Subcutaneous abdominal adipose tissue (tissue), 5 donors: ENCODE measurements around the gene TACC3.

ENCODE experiments used
- H3K27ac ChIP-seq: one replicate; pipeline ENCODE4 v1.7.0; 2013; ENCODE audit warnings: low read depth, mild to moderate bottlenecking, inconsistent platforms, low read length, moderate library complexity
- H3K27me3 ChIP-seq, 5 donors: one replicate each; pipeline ENCODE4 v1.7.0; 2013; ENCODE audit warnings: low read length in 5 of 5, inconsistent platforms in 1 of 5; ENCODE audit not compliant: control insufficient read depth in 5 of 5, insufficient read depth in 4 of 5
- H3K36me3 ChIP-seq, 5 donors: one replicate each; pipeline ENCODE4 v1.7.0; 2013; ENCODE audit warnings: low read length in 5 of 5; ENCODE audit not compliant: control insufficient read depth in 5 of 5, insufficient read depth in 5 of 5
- H3K4me1 ChIP-seq, 5 donors: one replicate each; pipeline ENCODE4 v1.7.0; 2013; ENCODE audit warnings: low read length in 5 of 5, mild to moderate bottlenecking in 3 of 5, moderate library complexity in 1 of 5; ENCODE audit not compliant: control insufficient read depth in 5 of 5, insufficient read depth in 5 of 5
- H3K4me3 ChIP-seq, 5 donors: one replicate each; pipeline ENCODE4 v1.7.0; 2013; ENCODE audit warnings: low read length in 5 of 5, low read depth in 1 of 5
- H3K9ac ChIP-seq, 5 donors: one replicate each; pipeline ENCODE4 v1.7.0; 2013; ENCODE audit warnings: low read length in 5 of 5, mild to moderate bottlenecking in 4 of 5, moderate library complexity in 3 of 5
- H3K9me3 ChIP-seq, 5 donors: one replicate each; pipeline ENCODE4 v1.7.0; 2013; ENCODE audit warnings: low read length in 5 of 5; ENCODE audit not compliant: control insufficient read depth in 5 of 5
- donor health status: healthy.
- donor health status: healthy.
- donor health status: healthy.
- donor health status: healthy.
- donor health status: healthy.

The TACC3 gene

GRCh38 chr4:1732911-1733310 is 11.6 kb downstream of the TACC3 start:
- peaks cover 5 to 69% (median 47%) of the 10 kb centered on the region in 5 donors for H3K36me3 ChIP-seq
- peaks cover 0 to 20% (median 18%) of the 10 kb centered on the region in 5 donors for H3K4me1 ChIP-seq
- no peak overlapping the region for H3K9ac ChIP-seq

GRCh38 chr4:1735215-1735614 is 13.9 kb downstream of the TACC3 start:
- H3K27me3 ChIP-seq = no peaks in the 10 kb centered on the region
- peaks cover 0 to 3% (median 0%) of the 10 kb centered on the region in 5 donors for H3K4me1 ChIP-seq
- no peak overlapping the region for H3K27ac ChIP-seq
- no peak overlapping the region for H3K9ac ChIP-seq
- H3K9me3 ChIP-seq = peaks cover 4 to 14% (median 10%) of the 10 kb centered on the region in 5 donors
- H3K4me3 ChIP-seq = no peak overlapping the region
- H3K36me3 ChIP-seq = peaks cover 5 to 74% (median 48%) of the 10 kb centered on the region in 5 donors

More at GRCh38 chr4:1732911-1733310, 11.6 kb downstream of the TACC3 start:
- no peak overlapping the region for H3K4me3 ChIP-seq
- H3K9me3 ChIP-seq = peaks cover 0 to 10% (median 3%) of the 10 kb centered on the region in 5 donors
- H3K27me3 ChIP-seq = no peaks in the 10 kb centered on the region
- H3K27ac ChIP-seq = no peak overlapping the region

- Histone ChIP-seq H3K9me3 (peaks cover 4 to 14% (median 10%) of the 10 kb centered on the region in 5 donors), H3K9ac (no peak overlapping the region), H3K4me3 (no peak overlapping the region), H3K27me3 (no peaks in the 10 kb centered on the region), H3K4me1 (peaks cover 0 to 11% (median 0%) of the 10 kb centered on the region in 5 donors), H3K36me3 (peaks cover 2 to 79% (median 47%) of the 10 kb centered on the region in 5 donors), H3K27ac (no peak overlapping the region)
Measured at GRCh38 chr4:1736812-1737211, 15.5 kb downstream of the TACC3 start.

GRCh38 chr4:1737666-1738065 is 16.3 kb downstream of the TACC3 start:
- Histone ChIP-seq H3K27ac (no peak overlapping the region), H3K36me3 (peaks cover 0 to 78% (median 47%) of the 10 kb centered on the region in 5 donors), H3K4me1 (peaks cover 0 to 11% (median 0%) of the 10 kb centered on the region in 5 donors), H3K27me3 (no peaks in the 10 kb centered on the region), H3K4me3 (no peak overlapping the region), H3K9ac (no peak overlapping the region), H3K9me3 (peaks cover 4 to 14% (median 10%) of the 10 kb centered on the region in 5 donors)

- Histone ChIP-seq H3K4me1 (peaks cover 0 to 11% (median 0%) of the 10 kb centered on the region in 5 donors), H3K4me3 (no peak overlapping the region), H3K27me3 (no peaks in the 10 kb centered on the region), H3K36me3 (peaks cover 0 to 76% (median 44%) of the 10 kb centered on the region in 5 donors), H3K9ac (no peak overlapping the region), H3K27ac (no peak overlapping the region), H3K9me3 (peaks cover 4 to 14% (median 10%) of the 10 kb centered on the region in 5 donors)
Measured at GRCh38 chr4:1738410-1738809, 17.1 kb downstream of the TACC3 start.

- Histone ChIP-seq H3K4me3 (no peak overlapping the region), H3K4me1 (peaks cover 0 to 11% (median 0%) of the 10 kb centered on the region in 5 donors), H3K9me3 (peaks cover 4 to 14% (median 10%) of the 10 kb centered on the region in 5 donors), H3K27me3 (no peaks in the 10 kb centered on the region), H3K36me3 (peaks cover 0 to 82% (median 51%) of the 10 kb centered on the region in 5 donors), H3K27ac (no peak overlapping the region), H3K9ac (no peak overlapping the region)
Measured at GRCh38 chr4:1739358-1739757, 18.0 kb downstream of the TACC3 start.

- Histone ChIP-seq H3K9me3 (peaks cover 4 to 14% (median 10%) of the 10 kb centered on the region in 5 donors), H3K9ac (no peak overlapping the region), H3K4me3 (no peak overlapping the region), H3K4me1 (peaks cover 0 to 11% (median 0%) of the 10 kb centered on the region in 5 donors), H3K36me3 (peaks cover 0 to 83% (median 50%) of the 10 kb centered on the region in 5 donors), H3K27ac (no peak overlapping the region), H3K27me3 (no peaks in the 10 kb centered on the region)
Measured at GRCh38 chr4:1740021-1740545, 18.8 kb downstream of the TACC3 start.

- Histone ChIP-seq H3K4me1 (peaks cover 0 to 11% (median 0%) of the 10 kb centered on the region in 5 donors), H3K27me3 (no peaks in the 10 kb centered on the region), H3K27ac (no peak overlapping the region), H3K9ac (no peak overlapping the region), H3K4me3 (no peak overlapping the region), H3K9me3 (peaks cover 4 to 14% (median 10%) of the 10 kb centered on the region in 5 donors), H3K36me3 (peaks cover 0 to 75% (median 44%) of the 10 kb centered on the region in 5 donors)
Measured at GRCh38 chr4:1741208-1741607, 19.9 kb downstream of the TACC3 start.

GRCh38 chr4:1743551-1743950 is 22.2 kb downstream of the TACC3 start:
- Histone ChIP-seq H3K9me3 (peaks cover 0 to 2% (median 2%) of the 10 kb centered on the region in 5 donors), H3K4me3 (no peak overlapping the region), H3K27ac (no peak overlapping the region), H3K27me3 (peaks cover 0 to 10% (median 3%) of the 10 kb centered on the region in 5 donors), H3K9ac (no peak overlapping the region), H3K36me3 (peaks cover 0 to 52% (median 28%) of the 10 kb centered on the region in 5 donors), H3K4me1 (peaks cover 0 to 15% (median 4%) of the 10 kb centered on the region in 5 donors)

- peaks cover 0 to 2% (median 0%) of the 10 kb centered on the region in 5 donors for H3K9me3 ChIP-seq
- H3K9ac ChIP-seq = no peak overlapping the region
- H3K36me3 ChIP-seq = peaks cover 0 to 51% (median 28%) of the 10 kb centered on the region in 5 donors
- H3K27ac ChIP-seq = no peak overlapping the region
- peaks cover 0 to 17% (median 6%) of the 10 kb centered on the region in 5 donors for H3K4me1 ChIP-seq
- no peak overlapping the region for H3K4me3 ChIP-seq
- H3K27me3 ChIP-seq = peaks cover 0 to 11% (median 3%) of the 10 kb centered on the region in 5 donors
Measured at GRCh38 chr4:1743975-1744374, 22.7 kb downstream of the TACC3 start.
